ENCODE measurements around the gene CENPX. TPM values are rescaled to one million over a fixed set of nuclear protein-coding genes. Genes with fewer than 3 reads are reported as not detected.

CENPX gene
- total and polyA plus RNA-seq, 2 experiments from 2014 or later: 58.2 to 83.2 TPM

DNA sequence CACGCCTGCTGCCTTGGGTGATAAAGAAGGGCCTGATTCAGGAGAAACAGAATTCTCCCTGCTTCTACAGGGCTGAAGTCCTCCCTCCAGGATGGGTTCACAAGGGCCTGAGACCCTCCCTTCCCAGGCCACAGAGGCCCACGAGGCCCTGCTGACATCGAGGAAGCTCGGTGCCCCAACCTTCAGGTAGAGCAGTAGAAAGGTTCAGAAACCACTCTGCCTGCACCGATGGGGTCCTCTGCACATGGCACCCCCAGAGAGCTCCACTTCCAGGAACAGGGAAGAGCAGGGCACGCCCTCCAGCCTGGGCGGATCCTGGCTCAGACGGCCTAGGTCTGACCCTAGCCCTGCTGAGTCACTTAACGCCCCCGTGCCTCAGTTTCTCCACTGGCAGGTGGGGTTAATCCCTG lies 773 bp downstream of the CENPX start:
- no peak overlapping the region for H3K27ac ChIP-seq
- peak overlapping the region; percentile 90 for H3K4me2 ChIP-seq
- H3K36me3 ChIP-seq (replicated peaks; ENCODE audit: insufficient read depth, low read depth): no peaks in the 10 kb centered on the region
- H4K20me1 ChIP-seq (ENCODE audit: insufficient read depth, poor library complexity, severe bottlenecking): no peaks in the 10 kb centered on the region
- 19% methylated on average over 10 of the region's 10 CpGs for WGBS (ENCODE audit: low lambda C conversion rate, missing lambda C conversion rate)
- H3K27me3 ChIP-seq: no peaks in the 10 kb centered on the region
- no peaks in the 10 kb centered on the region for H3K9me2 ChIP-seq (replicated peaks; ENCODE audit: insufficient read depth)
- H3K9me3 ChIP-seq (ENCODE audit: low read depth): no peaks in the 10 kb centered on the region
- peak overlapping the region; percentile 32 for H3K4me3 ChIP-seq
- H3K4me1 ChIP-seq (ENCODE audit: insufficient read depth): peaks cover 19% of the 10 kb centered on the region
- TF ChIP-seq, protein P1, sequence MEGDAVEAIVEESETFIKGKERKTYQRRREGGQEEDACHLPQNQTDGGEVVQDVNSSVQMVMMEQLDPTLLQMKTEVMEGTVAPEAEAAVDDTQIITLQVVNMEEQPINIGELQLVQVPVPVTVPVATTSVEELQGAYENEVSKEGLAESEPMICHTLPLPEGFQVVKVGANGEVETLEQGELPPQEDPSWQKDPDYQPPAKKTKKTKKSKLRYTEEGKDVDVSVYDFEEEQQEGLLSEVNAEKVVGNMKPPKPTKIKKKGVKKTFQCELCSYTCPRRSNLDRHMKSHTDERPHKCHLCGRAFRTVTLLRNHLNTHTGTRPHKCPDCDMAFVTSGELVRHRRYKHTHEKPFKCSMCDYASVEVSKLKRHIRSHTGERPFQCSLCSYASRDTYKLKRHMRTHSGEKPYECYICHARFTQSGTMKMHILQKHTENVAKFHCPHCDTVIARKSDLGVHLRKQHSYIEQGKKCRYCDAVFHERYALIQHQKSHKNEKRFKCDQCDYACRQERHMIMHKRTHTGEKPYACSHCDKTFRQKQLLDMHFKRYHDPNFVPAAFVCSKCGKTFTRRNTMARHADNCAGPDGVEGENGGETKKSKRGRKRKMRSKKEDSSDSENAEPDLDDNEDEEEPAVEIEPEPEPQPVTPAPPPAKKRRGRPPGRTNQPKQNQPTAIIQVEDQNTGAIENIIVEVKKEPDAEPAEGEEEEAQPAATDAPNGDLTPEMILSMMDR (IDR thresholded peaks at IDR 0.05; ENCODE audit: poor library complexity): no peak
- TF ChIP-seq EZH2 (IDR thresholded peaks at IDR 0.05; ENCODE audit: borderline replicate concordance) (no peak), EZH2phosphoT487 (IDR thresholded peaks at IDR 0.05; ENCODE audit: low read depth, severe bottlenecking, unreplicated experiment) (no peak)
- H2AFZ ChIP-seq: no peak overlapping the region
- peaks cover 11% of the 10 kb centered on the region for H3K79me2 ChIP-seq
- DNase-seq (ENCODE audit: low spot score): no peak

DNA sequence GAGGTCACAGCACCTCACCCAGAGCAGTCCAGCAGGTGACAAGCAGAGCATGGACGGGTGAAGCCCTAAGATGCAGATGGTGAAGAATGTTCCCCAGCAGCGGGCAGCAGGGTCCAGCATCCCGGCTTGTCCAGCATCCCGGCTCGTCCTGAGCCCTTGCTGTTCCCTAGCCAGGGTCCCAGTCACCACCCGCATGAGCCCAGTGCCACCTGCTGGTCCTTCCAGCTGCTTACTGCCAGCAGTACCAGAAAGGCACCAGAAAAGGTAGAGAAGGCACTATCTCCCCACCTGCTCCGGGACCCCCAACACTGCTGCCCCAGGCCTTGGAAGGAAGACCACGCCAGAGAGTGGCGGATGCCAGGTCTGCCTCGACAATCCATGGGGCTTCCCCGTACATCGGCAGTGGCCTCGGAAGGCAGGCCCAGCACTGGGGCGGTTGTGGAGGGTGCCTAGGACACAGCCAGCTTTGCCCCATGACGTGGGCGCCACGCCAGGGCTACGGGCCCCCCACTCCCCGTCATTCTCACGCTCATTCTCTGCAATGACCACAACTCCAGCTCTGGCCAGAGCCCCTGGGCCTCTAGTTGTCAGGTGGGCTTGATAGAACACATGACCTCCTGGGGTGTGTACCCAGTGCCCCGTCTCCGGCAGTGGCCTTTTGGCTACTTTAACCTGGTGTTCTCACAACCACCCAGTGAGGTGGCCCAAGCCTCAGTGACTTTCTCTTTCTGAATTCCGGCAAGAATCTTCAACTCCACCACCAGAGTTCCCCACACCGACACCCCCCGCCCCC lies 1.4 kb downstream of the CENPX start:
- Histone ChIP-seq H3K4me1 (ENCODE audit: insufficient read depth) (peaks cover 19% of the 10 kb centered on the region), H3K4me2 (peak overlapping the region; percentile 90), H2AFZ (no peak overlapping the region), H3K9me3 (ENCODE audit: low read depth) (no peaks in the 10 kb centered on the region), H3K27me3 (no peaks in the 10 kb centered on the region), H3K27ac (no peak overlapping the region), H4K20me1 (ENCODE audit: insufficient read depth, poor library complexity, severe bottlenecking) (no peaks in the 10 kb centered on the region), H3K9me2 (replicated peaks; ENCODE audit: insufficient read depth) (no peaks in the 10 kb centered on the region), H3K36me3 (replicated peaks; ENCODE audit: insufficient read depth, low read depth) (no peaks in the 10 kb centered on the region), H3K79me2 (peaks cover 11% of the 10 kb centered on the region), H3K4me3 (no peak overlapping the region)
- 71% methylated on average over 24 of the region's 25 CpGs for WGBS (ENCODE audit: low lambda C conversion rate, missing lambda C conversion rate)
- TF ChIP-seq, protein P1 (IDR thresholded peaks at IDR 0.05; ENCODE audit: poor library complexity): peak; percentile 64
- no peak for TF ChIP-seq EZH2phosphoT487 (IDR thresholded peaks at IDR 0.05; ENCODE audit: low read depth, severe bottlenecking, unreplicated experiment)
- TF ChIP-seq EZH2 (IDR thresholded peaks at IDR 0.05; ENCODE audit: borderline replicate concordance): no peak
- DNase-seq (ENCODE audit: low spot score): peak; percentile 77

DNA sequence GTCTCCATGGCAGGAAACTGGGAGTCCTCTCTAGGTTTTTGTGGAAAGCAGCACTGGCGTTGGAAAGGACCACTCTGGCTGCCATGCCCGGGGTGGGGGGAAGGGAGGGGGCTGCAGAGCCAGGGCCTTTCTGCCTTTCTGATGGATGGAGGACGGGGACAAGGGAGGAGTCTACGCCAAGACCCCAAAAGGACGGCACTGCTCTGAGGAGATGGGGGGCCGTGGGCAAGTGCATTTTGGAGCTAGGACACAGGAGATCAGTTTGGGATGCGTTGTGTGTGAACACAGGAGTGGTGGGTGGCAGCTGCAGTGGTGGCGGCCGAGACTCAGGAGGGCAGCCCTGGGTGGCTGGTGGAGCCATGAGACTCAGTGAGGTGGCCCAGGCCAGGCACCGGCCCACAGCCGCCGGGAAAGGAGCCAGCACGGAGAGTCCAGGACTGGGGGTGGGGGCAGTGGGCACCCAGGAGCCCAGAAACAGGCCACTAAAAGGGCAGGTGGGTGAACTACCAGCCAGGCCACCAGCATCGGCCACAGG lies 2.0 kb downstream of the CENPX start:
- Histone ChIP-seq H3K4me2 (no peak overlapping the region), H3K4me1 (ENCODE audit: insufficient read depth) (peaks cover 19% of the 10 kb centered on the region)
- 93% methylated on average over 13 of the region's 14 CpGs for WGBS (ENCODE audit: low lambda C conversion rate, missing lambda C conversion rate)

More for the DNA sequence above, 2.0 kb downstream of the CENPX start:
- Histone ChIP-seq H3K27ac (no peak overlapping the region), H3K9me3 (ENCODE audit: low read depth) (no peaks in the 10 kb centered on the region), H3K4me3 (no peak overlapping the region), H3K27me3 (no peaks in the 10 kb centered on the region), H3K36me3 (replicated peaks; ENCODE audit: insufficient read depth, low read depth) (no peaks in the 10 kb centered on the region), H2AFZ (no peak overlapping the region), H3K79me2 (peaks cover 11% of the 10 kb centered on the region), H3K9me2 (replicated peaks; ENCODE audit: insufficient read depth) (no peaks in the 10 kb centered on the region), H4K20me1 (ENCODE audit: insufficient read depth, poor library complexity, severe bottlenecking) (no peaks in the 10 kb centered on the region)
- DNase-seq (ENCODE audit: low spot score): no peak
- no peak for TF ChIP-seq EZH2 (IDR thresholded peaks at IDR 0.05; ENCODE audit: borderline replicate concordance)
- TF ChIP-seq, protein P1 (IDR thresholded peaks at IDR 0.05; ENCODE audit: poor library complexity): no peak
- TF ChIP-seq EZH2phosphoT487 (IDR thresholded peaks at IDR 0.05; ENCODE audit: low read depth, severe bottlenecking, unreplicated experiment): no peak
